ENCODE measurements around the gene CCR4. TPM values are rescaled to one million over a fixed set of nuclear protein-coding genes. Genes with fewer than 3 reads are reported as not detected.

CCR4 gene
- total and polyA plus RNA-seq, 10 of the 15 experiments (the other 5 are each of a cell fraction or from before 2014, with no cell fraction given), result 0.41 to 12.4 (median 5.3) TPM

GRCh38 chr3:32995098-32995497, 43.7 kb downstream of the CCR4 start:
- no peaks in the 10 kb centered on the region for H3K36me3 ChIP-seq (ENCODE audit: control insufficient read depth in 2 of 2, insufficient read depth in 2 of 2, low read length in 1 of 2)
- ChIA-PET SMC1A (ENCODE audit: uncharacterized antibody, unreplicated experiment) (interaction anchor here (0.6 kb wide), 1 partner anchor 33 kb away, joined by 3 read pairs; no protein-coding TSS in a partner anchor), CTCF (no interaction called here), RAD21 (ENCODE audit: unreplicated experiment) (no interaction called here), POLR2A (interaction anchor here (0.7 kb wide), 1 partner anchor 313 kb away, joined by 3 read pairs; no protein-coding TSS in a partner anchor)
- no peak overlapping the region for H2AFZ ChIP-seq (ENCODE audit: control insufficient read depth, low read depth, low read length)
- WGBS (ENCODE audit: insufficient coverage, insufficient replicate concordance, low lambda C conversion rate, missing lambda C conversion rate), result 94% methylated on average over 4 of the region's 4 CpGs
- peaks cover 6% of the 10 kb centered on the region for H3K4me1 ChIP-seq (ENCODE audit: control insufficient read depth, insufficient read depth, low read length)
- no peaks in the 10 kb centered on the region for H3K79me2 ChIP-seq (ENCODE audit: control insufficient read depth, insufficient read depth, low read length)
- no peak overlapping the region for H3K27ac ChIP-seq (ENCODE audit: control insufficient read depth, insufficient read depth)
- no TSS peak for BruUV-seq (replicated peaks)
- no peak for DNase-seq (ENCODE audit: low read depth, low spot score)
- no peaks in the 10 kb centered on the region for H3K9me3 ChIP-seq (replicated peaks; ENCODE audit: control insufficient read depth, insufficient read depth, low read length)
- intact Hi-C loops (cut with micrococcal nuclease; ENCODE audit: unreplicated experiment), result no loop called here
- no peaks in the 10 kb centered on the region for H3K27me3 ChIP-seq (replicated peaks in 1 of 2; ENCODE audit: control insufficient read depth in 2 of 2, insufficient read depth in 2 of 2, low read length in 1 of 2)
- H3K4me2 ChIP-seq (ENCODE audit: control insufficient read depth, insufficient read depth), result no peak overlapping the region
- H4K20me1 ChIP-seq (ENCODE audit: control insufficient read depth, insufficient read depth), result no peaks in the 10 kb centered on the region
- H3K9ac ChIP-seq (ENCODE audit: control insufficient read depth, insufficient read depth, low read length), result no peak overlapping the region
- FAIRE-seq, result no peak
- no peak for TF ChIP-seq EZH2 (IDR thresholded peaks at IDR 0.05; ENCODE audit: borderline replicate concordance, control insufficient read depth, low read depth, low read length)
- no peak for TF ChIP-seq RAD21 (IDR thresholded peaks at IDR 0.05; ENCODE audit: insufficient read depth, low read depth, low read length)
- TF ChIP-seq DPF2 (IDR thresholded peaks at IDR 0.05), result no peak
- no peak for TF ChIP-seq SIX5 (IDR thresholded peaks at IDR 0.05; ENCODE audit: low read depth, low read length, severe bottlenecking)
- TF ChIP-seq BCLAF1 (IDR thresholded peaks at IDR 0.05), result no peak
- no peak for TF ChIP-seq SRF (IDR thresholded peaks at IDR 0.05; ENCODE audit: low read depth in 2 of 2, low read length in 2 of 2)
- no peak for TF ChIP-seq NBN (IDR thresholded peaks at IDR 0.05)
- no peak for TF ChIP-seq GABPA (IDR thresholded peaks at IDR 0.05; ENCODE audit: low read depth)
- TF ChIP-seq PAX8 (IDR thresholded peaks at IDR 0.05), result no peak
- no peak for TF ChIP-seq ZNF622 (IDR thresholded peaks at IDR 0.05)
- TF ChIP-seq PRDM15 (CRISPR knock-in tag; IDR thresholded peaks at IDR 0.05), result no peak
- TF ChIP-seq BCL11A (IDR thresholded peaks at IDR 0.05; ENCODE audit: low read depth, low read length), result no peak
- no peak for TF ChIP-seq CHD2 (IDR thresholded peaks at IDR 0.05; ENCODE audit: borderline replicate concordance, low read depth, low read length)
- no peak for TF ChIP-seq PAX5 (IDR thresholded peaks at IDR 0.05; ENCODE audit: borderline replicate concordance, low read depth, low read length)
- TF ChIP-seq TCF7 (IDR thresholded peaks at IDR 0.05; ENCODE audit: borderline replicate concordance), result no peak
- no peak for TF ChIP-seq NR2C1 (IDR thresholded peaks at IDR 0.05)
- TF ChIP-seq KDM1A (IDR thresholded peaks at IDR 0.05; ENCODE audit: borderline replicate concordance), result no peak
- H3K4me3 ChIP-seq, result no peak overlapping the region
- no peak for ATAC-seq
- in situ Hi-C loops (cut with MboI), result no loop called here

Measured in GM12878 (cell line).